KMS-11 (cell line): ENCODE results near the gene HASPIN.

Experiments
- H2AFZ ChIP-seq: fragments of 200-600 bp; sonication (generic); 2 replicates; pipeline ENCODE4 v1.6.1; 2016; ENCODE audit warnings: antibody characterized with exemption, mixed run types, low read depth
- H3K27ac ChIP-seq: fragments of 200-600 bp; sonication (generic); 2 replicates; pipeline ENCODE4 v1.6.1; 2016; ENCODE audit warnings: mild to moderate bottlenecking, mixed run types
- H3K27me3 ChIP-seq: fragments of 200-600 bp; sonication (generic); 2 replicates; pipeline ENCODE4 v1.6.1; 2017; ENCODE audit warnings: mild to moderate bottlenecking, low read depth, mixed run types, moderate library complexity; ENCODE audit not compliant: insufficient read depth
- H3K36me3 ChIP-seq: fragments of 200-600 bp; sonication (generic); 2 replicates; pipeline ENCODE4 v1.6.1; 2017; ENCODE audit warnings: mild to moderate bottlenecking, mixed run types; ENCODE audit not compliant: insufficient read depth
- H3K4me1 ChIP-seq: fragments of 200-600 bp; sonication (generic); 2 replicates; pipeline ENCODE4 v1.6.1; 2016; ENCODE audit warnings: mild to moderate bottlenecking, low read depth, mixed run types; ENCODE audit not compliant: poor library complexity, severe bottlenecking
- H3K4me2 ChIP-seq: fragments of 200-600 bp; sonication (generic); 2 replicates; pipeline ENCODE4 v1.7.0; 2016; ENCODE audit warnings: mild to moderate bottlenecking, mixed run types
- H3K4me3 ChIP-seq: fragments of 200-600 bp; sonication (generic); IDR thresholded peaks from 2 replicates; pipeline ENCODE4 v1.6.1; 2017; ENCODE audit warnings: low read depth, low read length, mixed read lengths; ENCODE audit not compliant: insufficient read depth
- H3K79me2 ChIP-seq: fragments of 200-600 bp; sonication (generic); 2 replicates; pipeline ENCODE4 v1.6.1; 2016; ENCODE audit warnings: low read depth, mixed run types; ENCODE audit not compliant: insufficient read depth
- H3K9ac ChIP-seq: fragments of 200-600 bp; sonication (generic); 2 replicates; pipeline ENCODE4 v1.6.1; 2016; ENCODE audit warnings: mild to moderate bottlenecking, mixed run types
- H4K20me1 ChIP-seq: fragments of 200-600 bp; sonication (generic); 2 replicates; pipeline ENCODE4 v1.6.1; 2016; ENCODE audit warnings: mild to moderate bottlenecking, mixed run types; ENCODE audit not compliant: insufficient read depth
- CTCF ChIP-seq: fragments of 200-600 bp; sonication (generic); conservative IDR thresholded peaks from 2 replicates; pipeline ENCODE4 v1.6.1; 2017; ENCODE audit warnings: low read depth, mild to moderate bottlenecking, antibody characterized with exemption, low read length, moderate library complexity, mixed read lengths

HASPIN gene

DNA sequence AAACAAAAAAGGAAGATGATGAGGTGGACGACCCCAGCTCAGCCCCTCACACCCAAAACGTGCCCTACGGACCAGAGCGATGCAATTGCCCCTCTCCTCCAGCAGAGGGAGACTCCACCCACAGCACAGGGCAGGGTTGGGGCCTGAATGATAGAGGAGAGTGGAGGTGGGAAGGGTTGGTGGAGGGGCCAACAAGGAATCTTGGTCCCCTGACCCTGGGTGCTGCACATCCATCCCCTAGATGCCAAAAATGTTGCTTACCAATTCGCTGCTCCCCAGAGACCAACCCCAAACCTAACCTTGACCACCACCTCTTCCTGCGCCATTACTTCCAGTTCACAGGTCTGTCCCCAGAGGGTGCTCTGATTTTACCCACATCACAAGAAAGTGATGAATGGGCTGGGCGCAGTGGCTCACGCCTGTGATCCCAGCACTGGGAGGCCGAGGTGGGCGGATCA is 40.6 kb upstream of the HASPIN start:
- Histone ChIP-seq H3K9ac (no peak overlapping the region), H2AFZ (no peak overlapping the region), H3K79me2 (no peaks in the 10 kb centered on the region), H4K20me1 (no peaks in the 10 kb centered on the region), H3K4me1 (peaks cover 4% of the 10 kb centered on the region), H3K27me3 (no peaks in the 10 kb centered on the region), H3K36me3 (no peaks in the 10 kb centered on the region), H3K4me3 (no peak overlapping the region), H3K4me2 (no peak overlapping the region), H3K27ac (no peak overlapping the region)
- TF ChIP-seq CTCF: peak; percentile 78

DNA sequence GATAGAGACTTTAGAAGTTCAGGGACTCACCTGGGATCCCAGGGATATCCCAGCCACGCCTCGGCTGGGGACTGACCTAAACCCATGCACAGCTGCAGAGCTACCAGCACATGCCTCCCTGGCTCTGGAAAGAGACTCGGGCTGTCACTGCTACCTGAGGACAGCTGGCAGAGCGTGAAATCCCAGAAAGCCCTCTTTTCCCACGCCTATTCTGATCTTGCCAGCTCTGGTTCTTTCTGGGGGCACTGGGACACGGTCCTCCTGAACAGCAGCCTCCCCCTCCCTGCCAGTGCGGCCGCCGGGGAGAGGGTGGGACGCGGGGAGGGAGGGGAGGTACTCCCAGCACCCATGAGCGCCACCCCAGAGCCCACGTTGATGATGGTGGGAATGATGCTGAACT is 38.5 kb upstream of the HASPIN start:
- H3K4me3 ChIP-seq: no peak overlapping the region
- H3K27ac ChIP-seq: no peak overlapping the region
- H3K79me2 ChIP-seq: no peaks in the 10 kb centered on the region
- no peaks in the 10 kb centered on the region for H3K27me3 ChIP-seq
- no peak for TF ChIP-seq CTCF
- peaks cover 4% of the 10 kb centered on the region for H3K4me1 ChIP-seq
- H2AFZ ChIP-seq: no peak overlapping the region
- H3K4me2 ChIP-seq: no peak overlapping the region
- H3K36me3 ChIP-seq: no peaks in the 10 kb centered on the region
- H4K20me1 ChIP-seq: no peaks in the 10 kb centered on the region
- no peak overlapping the region for H3K9ac ChIP-seq

- Histone ChIP-seq H3K27ac (no peak overlapping the region), H3K36me3 (no peaks in the 10 kb centered on the region), H3K4me1 (peaks cover 4% of the 10 kb centered on the region)
Measured at GRCh38 chr17:3688027-3688553, 35.6 kb upstream of the HASPIN start.

GRCh38 chr17:3688852-3689261 is 34.8 kb upstream of the HASPIN start:
- TF ChIP-seq CTCF: no peak
- no peak overlapping the region for H3K4me2 ChIP-seq

More at GRCh38 chr17:3688027-3688553, 35.6 kb upstream of the HASPIN start:
- H3K79me2 ChIP-seq: no peaks in the 10 kb centered on the region; the same call in 1 of the 2 replicates
- TF ChIP-seq CTCF: no peak
- H3K4me3 ChIP-seq: no peak overlapping the region
- no peak overlapping the region for H3K9ac ChIP-seq
- H3K4me2 ChIP-seq: no peak overlapping the region
- no peak overlapping the region for H2AFZ ChIP-seq
- H3K27me3 ChIP-seq: no peaks in the 10 kb centered on the region
- H4K20me1 ChIP-seq: no peaks in the 10 kb centered on the region

More at GRCh38 chr17:3688852-3689261, 34.8 kb upstream of the HASPIN start:
- no peaks in the 10 kb centered on the region for H3K27me3 ChIP-seq
- no peak overlapping the region for H2AFZ ChIP-seq
- H3K4me1 ChIP-seq: peaks cover 8% of the 10 kb centered on the region
- no peaks in the 10 kb centered on the region for H4K20me1 ChIP-seq
- H3K9ac ChIP-seq: no peak overlapping the region
- no peak overlapping the region for H3K4me3 ChIP-seq
- H3K79me2 ChIP-seq: no peaks in the 10 kb centered on the region; the same call in 1 of the 2 replicates
- no peak overlapping the region for H3K27ac ChIP-seq
- no peaks in the 10 kb centered on the region for H3K36me3 ChIP-seq
